Measurements from ENCODE around the gene DNM1. TPM values are rescaled to one million over a fixed set of nuclear protein-coding genes. Genes with fewer than 3 reads are reported as not detected.

Gene DNM1
- total RNA-seq, 4 donors from 2014 or later, result 1.3 to 9.7 (median 1.6) TPM

DNA sequence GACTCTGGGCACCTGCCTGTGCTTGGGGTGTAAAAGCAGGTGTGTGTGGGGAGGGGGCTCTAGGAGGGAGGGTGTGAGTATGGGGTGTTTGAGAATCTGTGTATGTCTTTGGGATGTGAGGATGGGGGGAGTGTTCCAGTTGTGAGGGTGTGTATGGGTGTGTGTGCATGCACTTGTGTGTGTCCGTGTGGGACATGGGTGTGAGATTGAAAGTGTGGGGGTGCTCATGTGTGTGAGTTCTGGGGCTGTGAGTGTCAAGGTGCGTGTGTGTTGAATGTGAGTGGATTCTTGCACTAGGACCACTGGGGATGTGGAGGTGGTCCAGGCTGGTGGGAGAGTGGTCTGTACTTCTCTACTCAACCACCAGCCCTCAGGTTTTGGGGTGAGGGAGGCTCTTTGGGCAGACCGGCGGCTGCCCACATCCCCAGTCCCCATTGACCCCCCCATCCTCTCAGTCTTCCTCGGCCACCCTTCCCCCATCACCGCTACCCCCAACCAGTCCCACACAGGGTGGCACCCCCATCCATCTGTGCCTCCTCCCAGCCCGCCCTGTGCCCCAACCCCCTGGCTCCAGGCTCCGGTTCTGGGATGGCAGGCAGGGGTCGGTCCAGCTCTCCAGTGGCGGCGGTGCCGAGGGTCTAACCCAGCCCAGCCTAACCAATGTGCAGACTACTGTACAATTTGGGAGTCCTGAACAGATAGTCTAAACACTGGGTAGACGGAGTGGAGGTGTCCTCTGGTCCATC lies 41.1 kb downstream of the DNM1 start:
- 61 to 64% methylated on average over 4 to 5 of the region's 13 CpGs for WGBS, 2 donors
- intact Hi-C loops (cut with DNase I), result no loop called here
- Histone ChIP-seq H3K27me3 (peaks cover 0 to 25% (median 0%) of the 10 kb centered on the region in 4 donors), H3K4me3 (peak overlapping the region in 3 of 4 donors; percentile 29 to 57 (median 43)), H3K27ac (peak overlapping the region; percentile 46 to 89 (median 68)), H3K9me3 (no peaks in the 10 kb centered on the region), H3K4me1 (peaks cover 10 to 34% (median 14%) of the 10 kb centered on the region in 3 donors), H3K36me3 (no peaks in the 10 kb centered on the region)
- DNase-seq, result no peak
- TF ChIP-seq POLR2A (IDR thresholded peaks at IDR 0.05), result no peak
- TF ChIP-seq CTCF (IDR thresholded peaks at IDR 0.05), result no peak

DNA sequence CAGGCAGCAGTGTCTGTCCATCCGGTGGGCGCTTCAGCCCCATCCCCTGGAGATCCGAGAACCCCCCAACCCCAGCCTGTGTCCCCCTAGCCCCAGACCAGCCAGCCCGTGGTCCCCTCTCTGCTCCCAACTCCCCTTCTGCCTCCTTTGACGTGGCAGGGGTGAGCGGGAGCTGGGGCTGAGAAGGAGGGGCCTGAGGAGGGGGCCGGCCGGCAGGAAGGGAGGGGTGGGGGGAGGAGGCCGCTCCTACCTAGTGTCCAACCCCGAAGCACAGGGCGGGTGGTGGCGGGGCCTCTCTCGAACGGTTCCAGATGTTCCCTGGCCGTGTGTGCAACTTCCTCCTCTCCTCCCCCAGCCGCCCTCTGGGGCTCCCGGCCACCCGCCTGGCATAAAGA lies 41.7 kb downstream of the DNM1 start:
- H3K27ac ChIP-seq, result peak overlapping the region; percentile 46 to 89 (median 68)
- TF ChIP-seq POLR2A (IDR thresholded peaks at IDR 0.05) (peak in 1 of 4 donors; percentile 18), CTCF (IDR thresholded peaks at IDR 0.05) (no peak)
- intact Hi-C loops (cut with DNase I), result no loop called here
- peaks cover 10 to 36% (median 14%) of the 10 kb centered on the region in 3 donors for H3K4me1 ChIP-seq
- no peaks in the 10 kb centered on the region for H3K9me3 ChIP-seq
- peaks cover 0 to 25% (median 0%) of the 10 kb centered on the region in 4 donors for H3K27me3 ChIP-seq
- H3K4me3 ChIP-seq, result peak overlapping the region in 3 of 4 donors; percentile 29 to 57 (median 43)
- no peak for DNase-seq
- WGBS, 2 donors, result no CpG with 5 or more reads among the region's 18 CpGs
- no peaks in the 10 kb centered on the region for H3K36me3 ChIP-seq

- WGBS, 2 donors, result 56 to 62% methylated on average over 5 to 6 of the region's 13 CpGs
- intact Hi-C loops (cut with DNase I), result no loop called here
- no peak for DNase-seq
- Histone ChIP-seq H3K4me3 (peak overlapping the region in 1 of 4 donors; percentile 57), H3K27me3 (peaks cover 0 to 25% (median 0%) of the 10 kb centered on the region in 4 donors), H3K27ac (peak overlapping the region in 3 of 4 donors; percentile 57 to 80 (median 77)), H3K4me1 (peaks cover 10 to 43% (median 15%) of the 10 kb centered on the region in 3 donors), H3K9me3 (no peaks in the 10 kb centered on the region), H3K36me3 (no peaks in the 10 kb centered on the region)
- no peak for TF ChIP-seq POLR2A (IDR thresholded peaks at IDR 0.05)
- no peak for TF ChIP-seq CTCF (IDR thresholded peaks at IDR 0.05)
These were observed 42.4 kb downstream of the DNM1 start for GRCh38 chr9:128245421-128246151.

DNA sequence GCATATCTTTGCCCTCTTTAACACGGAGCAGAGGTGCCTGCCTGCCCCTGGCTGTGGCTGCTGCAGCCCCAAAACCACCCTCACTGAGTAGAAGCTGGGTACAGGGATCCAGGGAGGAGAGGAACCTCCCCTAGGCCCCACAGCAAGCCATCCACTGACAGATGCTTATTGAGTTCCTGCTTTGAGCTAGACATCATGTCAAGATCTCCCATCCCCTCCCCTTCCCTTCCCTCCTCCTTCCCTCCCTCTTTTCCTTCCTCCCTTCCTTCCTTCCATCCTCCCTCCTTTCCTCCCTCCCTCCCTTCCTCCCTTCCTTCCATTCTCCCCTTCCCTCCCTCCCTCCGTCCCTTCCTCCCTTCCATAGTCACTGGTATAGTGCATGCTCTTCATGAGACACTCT lies 43.3 kb downstream of the DNM1 start:
- 74 to 91% methylated on average over 1 to 2 of the region's 2 CpGs for WGBS, 2 donors
- intact Hi-C loops (cut with DNase I), result no loop called here
- no peak for TF ChIP-seq CTCF (IDR thresholded peaks at IDR 0.05)
- TF ChIP-seq POLR2A (IDR thresholded peaks at IDR 0.05), result no peak
- Histone ChIP-seq H3K27ac (peak overlapping the region in 3 of 4 donors; percentile 53 to 80 (median 77)), H3K9me3 (no peaks in the 10 kb centered on the region), H3K27me3 (peaks cover 0 to 25% (median 0%) of the 10 kb centered on the region in 4 donors), H3K36me3 (no peaks in the 10 kb centered on the region), H3K4me3 (no peak overlapping the region), H3K4me1 (peaks cover 17 to 52% (median 23%) of the 10 kb centered on the region in 3 donors)
- no peak for DNase-seq
